ENCODE measurements around the gene ABTB1. TPM values are rescaled to one million over a fixed set of nuclear protein-coding genes. Genes with fewer than 3 reads are reported as not detected.
A peak's percentile ranks its signal among the peaks of the same experiment; 100 is the strongest.

The ABTB1 gene
- total and polyA plus RNA-seq, 9 of the 15 experiments (the other 6 are each of a cell fraction or from before 2014, with no cell fraction given) = 0.04 to 2.3 (median 0.55) TPM; not detected in 1

DNA sequence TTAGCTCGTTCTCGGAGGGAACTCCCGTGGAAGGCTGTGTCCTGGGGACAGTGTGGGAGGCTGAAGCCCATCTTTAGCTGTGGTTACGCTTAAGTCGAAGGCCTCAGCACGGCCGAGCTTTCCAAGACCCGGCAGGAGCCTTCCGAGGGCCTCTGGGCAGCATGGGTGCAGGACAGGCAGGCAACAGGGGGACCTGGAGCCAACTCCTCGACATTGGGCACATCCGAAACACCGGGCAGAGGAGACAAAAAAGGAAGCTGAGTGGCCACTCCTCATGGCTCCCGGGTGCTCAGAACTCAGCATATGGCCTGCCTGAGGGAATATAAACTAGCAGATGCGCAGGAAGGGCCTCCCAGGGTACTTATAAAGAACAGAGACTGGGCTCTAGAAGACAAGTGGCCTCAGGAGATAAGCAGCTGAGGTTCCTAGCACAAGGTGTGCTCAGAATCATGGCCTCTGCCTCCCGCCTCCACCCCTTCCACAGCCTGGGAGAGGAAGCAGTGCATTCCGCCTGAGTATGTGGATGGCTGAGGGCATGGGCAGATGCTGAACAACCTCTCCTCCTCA, 34.1 kb downstream of the ABTB1 start:
- Histone ChIP-seq H3K36me3 (ENCODE audit: control insufficient read depth, insufficient read depth, low read length) (no peaks in the 10 kb centered on the region), H3K27me3 (ENCODE audit: control insufficient read depth in 2 of 2, insufficient read depth in 2 of 2, low read length in 2 of 2) (peaks cover 0 to 18% of the 10 kb centered on the region in 2 experiments; a peak in 3 of 5 replicates), H4K20me1 (replicated peaks; ENCODE audit: control insufficient read depth, insufficient read depth, low read length) (no peaks in the 10 kb centered on the region), H3K4me1 (replicated peaks in 1 of 2; ENCODE audit: control insufficient read depth in 2 of 2, insufficient read depth in 2 of 2, low read length in 2 of 2) (peaks cover 20% of the 10 kb centered on the region in 2 experiments), H3K9me3 (replicated peaks; ENCODE audit: control insufficient read depth, insufficient read depth, low read depth, low read length) (no peaks in the 10 kb centered on the region), H3K9ac (ENCODE audit: insufficient read depth in 1 of 2, low read depth in 2 of 2, low read length in 2 of 2) (peak overlapping the region; percentile 40 to 77; a peak in 2 of 4 replicates), H3K9me1 (ENCODE audit: control insufficient read depth, insufficient read depth, low read length) (peaks cover 2% of the 10 kb centered on the region), H3K79me2 (ENCODE audit: control insufficient read depth, insufficient read depth, low read length) (no peaks in the 10 kb centered on the region), H3K27ac (ENCODE audit: extremely low read depth, low read depth, low read length) (no peak overlapping the region), H2AFZ (ENCODE audit: low read depth, low read length) (peak overlapping the region; percentile 90), H3K4me3 (no peak overlapping the region), H3K4me2 (ENCODE audit: insufficient read depth, low read length) (peak overlapping the region; percentile 30)
- DNase-seq (ENCODE audit: extremely low read depth in 1 of 4, low spot score in 3 of 4) (peak; percentile 58 to 74 (median 70)), FAIRE-seq (peak; percentile 81), ATAC-seq (peak; percentile 89)
- BruUV-seq (replicated peaks) = no TSS peak
- intact Hi-C loops (cut with micrococcal nuclease) (no loop called here), in situ Hi-C loops (cut with MboI) (no loop called here)
- 23% methylated on average over 16 of the region's 16 CpGs for WGBS (ENCODE audit: insufficient coverage, low coverage, missing lambda C conversion rate)
- POLR2A ChIA-PET = interaction anchor here (0.6 to 1.4 kb wide), 3 partner anchors 10 to 15 kb away, joined by 3 to 4 read pairs (median 3); no protein-coding TSS in a partner anchor
- CTCF ChIA-PET (ENCODE audit: low intra/inter-chr PET ratio) = no interaction called here
- TF ChIP-seq EP300 (IDR thresholded peaks at IDR 0.05; ENCODE audit: low read length) = no peak; the same call in 1 of the 2 replicates
- peak; percentile 60; the same call in 1 of the 2 replicates for TF ChIP-seq TEAD4 (IDR thresholded peaks at IDR 0.05; ENCODE audit: low read length)
- no peak for TF ChIP-seq TEAD4 (CRISPR knock-in tag; IDR thresholded peaks at IDR 0.05; ENCODE audit: borderline replicate concordance)
- TF ChIP-seq SIX5 (IDR thresholded peaks at IDR 0.05; ENCODE audit: borderline replicate concordance in 1 of 2, insufficient read depth in 1 of 2, low read depth in 1 of 2, low read length in 2 of 2) = no peak
- peak; percentile 78 for TF ChIP-seq TCF3 (CRISPR knock-in tag; IDR thresholded peaks at IDR 0.05)
- TF ChIP-seq RAD21 (CRISPR knock-in tag; conservative IDR thresholded peaks at IDR 0.05 in 1 of 2, IDR thresholded peaks at IDR 0.05 in 1 of 2) = no peak
- peak; percentile 40; the same call in 1 of the 2 replicates for TF ChIP-seq POLR2AphosphoS5 (IDR thresholded peaks at IDR 0.05; ENCODE audit: control insufficient read depth, insufficient read depth, low read depth, low read length)
- TF ChIP-seq, protein P1, sequence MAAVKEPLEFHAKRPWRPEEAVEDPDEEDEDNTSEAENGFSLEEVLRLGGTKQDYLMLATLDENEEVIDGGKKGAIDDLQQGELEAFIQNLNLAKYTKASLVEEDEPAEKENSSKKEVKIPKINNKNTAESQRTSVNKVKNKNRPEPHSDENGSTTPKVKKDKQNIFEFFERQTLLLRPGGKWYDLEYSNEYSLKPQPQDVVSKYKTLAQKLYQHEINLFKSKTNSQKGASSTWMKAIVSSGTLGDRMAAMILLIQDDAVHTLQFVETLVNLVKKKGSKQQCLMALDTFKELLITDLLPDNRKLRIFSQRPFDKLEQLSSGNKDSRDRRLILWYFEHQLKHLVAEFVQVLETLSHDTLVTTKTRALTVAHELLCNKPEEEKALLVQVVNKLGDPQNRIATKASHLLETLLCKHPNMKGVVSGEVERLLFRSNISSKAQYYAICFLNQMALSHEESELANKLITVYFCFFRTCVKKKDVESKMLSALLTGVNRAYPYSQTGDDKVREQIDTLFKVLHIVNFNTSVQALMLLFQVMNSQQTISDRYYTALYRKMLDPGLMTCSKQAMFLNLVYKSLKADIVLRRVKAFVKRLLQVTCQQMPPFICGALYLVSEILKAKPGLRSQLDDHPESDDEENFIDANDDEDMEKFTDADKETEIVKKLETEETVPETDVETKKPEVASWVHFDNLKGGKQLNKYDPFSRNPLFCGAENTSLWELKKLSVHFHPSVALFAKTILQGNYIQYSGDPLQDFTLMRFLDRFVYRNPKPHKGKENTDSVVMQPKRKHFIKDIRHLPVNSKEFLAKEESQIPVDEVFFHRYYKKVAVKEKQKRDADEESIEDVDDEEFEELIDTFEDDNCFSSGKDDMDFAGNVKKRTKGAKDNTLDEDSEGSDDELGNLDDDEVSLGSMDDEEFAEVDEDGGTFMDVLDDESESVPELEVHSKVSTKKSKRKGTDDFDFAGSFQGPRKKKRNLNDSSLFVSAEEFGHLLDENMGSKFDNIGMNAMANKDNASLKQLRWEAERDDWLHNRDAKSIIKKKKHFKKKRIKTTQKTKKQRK (IDR thresholded peaks at IDR 0.05; ENCODE audit: borderline replicate concordance, low read depth, low read length) = no peak
- TF ChIP-seq, protein P2, sequence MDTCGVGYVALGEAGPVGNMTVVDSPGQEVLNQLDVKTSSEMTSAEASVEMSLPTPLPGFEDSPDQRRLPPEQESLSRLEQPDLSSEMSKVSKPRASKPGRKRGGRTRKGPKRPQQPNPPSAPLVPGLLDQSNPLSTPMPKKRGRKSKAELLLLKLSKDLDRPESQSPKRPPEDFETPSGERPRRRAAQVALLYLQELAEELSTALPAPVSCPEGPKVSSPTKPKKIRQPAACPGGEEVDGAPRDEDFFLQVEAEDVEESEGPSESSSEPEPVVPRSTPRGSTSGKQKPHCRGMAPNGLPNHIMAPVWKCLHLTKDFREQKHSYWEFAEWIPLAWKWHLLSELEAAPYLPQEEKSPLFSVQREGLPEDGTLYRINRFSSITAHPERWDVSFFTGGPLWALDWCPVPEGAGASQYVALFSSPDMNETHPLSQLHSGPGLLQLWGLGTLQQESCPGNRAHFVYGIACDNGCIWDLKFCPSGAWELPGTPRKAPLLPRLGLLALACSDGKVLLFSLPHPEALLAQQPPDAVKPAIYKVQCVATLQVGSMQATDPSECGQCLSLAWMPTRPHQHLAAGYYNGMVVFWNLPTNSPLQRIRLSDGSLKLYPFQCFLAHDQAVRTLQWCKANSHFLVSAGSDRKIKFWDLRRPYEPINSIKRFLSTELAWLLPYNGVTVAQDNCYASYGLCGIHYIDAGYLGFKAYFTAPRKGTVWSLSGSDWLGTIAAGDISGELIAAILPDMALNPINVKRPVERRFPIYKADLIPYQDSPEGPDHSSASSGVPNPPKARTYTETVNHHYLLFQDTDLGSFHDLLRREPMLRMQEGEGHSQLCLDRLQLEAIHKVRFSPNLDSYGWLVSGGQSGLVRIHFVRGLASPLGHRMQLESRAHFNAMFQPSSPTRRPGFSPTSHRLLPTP (IDR thresholded peaks at IDR 0.05; ENCODE audit: borderline replicate concordance, extremely low read depth, insufficient read length) = no peak
- TF ChIP-seq KAT8 (IDR thresholded peaks at IDR 0.05; ENCODE audit: low read depth) = no peak
- no peak for TF ChIP-seq RNF2 (IDR thresholded peaks at IDR 0.05)
- no peak for TF ChIP-seq ZNF311 (CRISPR knock-in tag; IDR thresholded peaks at IDR 0.05)
- TF ChIP-seq CBFA2T2 (conservative IDR thresholded peaks at IDR 0.05) = peak; percentile 73

Data from K562 (cell line).